Bronchial epithelial cell (primary cell): ENCODE results near the gene CFAP210. TPM values are rescaled to one million over a fixed set of nuclear protein-coding genes. Genes with fewer than 3 reads are reported as not detected.
"Not testable (repeated sequence)": the region's sequence is repeated elsewhere in the genome, so short reads cannot be mapped to it uniquely, and the experiment has no call there.

Source experiments
- DNase-seq: peaks from one replicate; pipeline ENCODE4 v3.0.0-alpha.2; 2010; ENCODE audit warnings: low read depth
- FAIRE-seq: peaks from 2 replicates; lab custom pipeline; 2011; peaks lifted over from hg19 to GRCh38; lab: Jason Lieb, UNC
- H3K27me3 ChIP-seq: 2 replicates; pipeline ENCODE4 v1.5.1; 2011; ENCODE audit warnings: low read length; ENCODE audit not compliant: control insufficient read depth, insufficient read depth
- H3K36me3 ChIP-seq: 2 replicates; pipeline ENCODE4 v1.5.1; 2011; ENCODE audit warnings: low read length; ENCODE audit not compliant: control insufficient read depth, insufficient read depth
- H3K4me3 ChIP-seq: 2 replicates; pipeline ENCODE4 v1.5.1; 2011; ENCODE audit warnings: mild to moderate bottlenecking, low read depth, low read length, control low read depth
- total RNA-seq: library from RNA; depleted of rRNA; stranded (reverse); fragments of >200 nt; gene quantifications from 2 replicates; pipeline ENCODE4 v1.2.1, GENCODE V29; 2014
- TF ChIP-seq, protein P1 (sequence below): IDR thresholded peaks from 2 replicates; pipeline ENCODE4 v1.5.1; 2011; ENCODE audit warnings: mild to moderate bottlenecking, moderate library complexity, low read length, control low read depth, inconsistent platforms; ENCODE audit not compliant: insufficient read depth, severe bottlenecking

The CFAP210 gene
- total RNA-seq, 1 donor from 2014 or later = not detected

DNA sequence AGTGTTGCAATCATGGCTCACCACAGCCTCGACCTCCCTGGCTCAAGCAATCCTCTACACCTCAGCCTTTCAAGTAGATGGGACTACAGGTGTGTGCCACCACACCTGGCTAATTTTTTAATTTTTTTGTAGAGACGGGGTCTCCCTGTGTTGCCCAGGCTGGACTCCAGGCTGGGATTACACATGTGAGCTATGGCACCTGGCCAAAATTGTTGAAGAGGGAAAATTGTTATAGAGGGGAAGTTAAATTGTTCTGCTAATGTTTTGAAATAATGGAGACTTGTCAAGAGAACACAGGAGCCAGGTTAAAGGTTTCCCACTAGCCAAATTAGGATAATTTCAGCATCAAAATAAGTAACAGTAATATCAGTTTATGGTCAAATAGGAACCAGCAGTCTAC lies 84.9 kb downstream of the CFAP210 start:
- no peak overlapping the region for H3K4me3 ChIP-seq
- no peak for FAIRE-seq
- no peak for DNase-seq
- TF ChIP-seq, protein P1, sequence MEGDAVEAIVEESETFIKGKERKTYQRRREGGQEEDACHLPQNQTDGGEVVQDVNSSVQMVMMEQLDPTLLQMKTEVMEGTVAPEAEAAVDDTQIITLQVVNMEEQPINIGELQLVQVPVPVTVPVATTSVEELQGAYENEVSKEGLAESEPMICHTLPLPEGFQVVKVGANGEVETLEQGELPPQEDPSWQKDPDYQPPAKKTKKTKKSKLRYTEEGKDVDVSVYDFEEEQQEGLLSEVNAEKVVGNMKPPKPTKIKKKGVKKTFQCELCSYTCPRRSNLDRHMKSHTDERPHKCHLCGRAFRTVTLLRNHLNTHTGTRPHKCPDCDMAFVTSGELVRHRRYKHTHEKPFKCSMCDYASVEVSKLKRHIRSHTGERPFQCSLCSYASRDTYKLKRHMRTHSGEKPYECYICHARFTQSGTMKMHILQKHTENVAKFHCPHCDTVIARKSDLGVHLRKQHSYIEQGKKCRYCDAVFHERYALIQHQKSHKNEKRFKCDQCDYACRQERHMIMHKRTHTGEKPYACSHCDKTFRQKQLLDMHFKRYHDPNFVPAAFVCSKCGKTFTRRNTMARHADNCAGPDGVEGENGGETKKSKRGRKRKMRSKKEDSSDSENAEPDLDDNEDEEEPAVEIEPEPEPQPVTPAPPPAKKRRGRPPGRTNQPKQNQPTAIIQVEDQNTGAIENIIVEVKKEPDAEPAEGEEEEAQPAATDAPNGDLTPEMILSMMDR = no peak
- H3K36me3 ChIP-seq = no peaks in the 10 kb centered on the region
- H3K27me3 ChIP-seq = no peaks in the 10 kb centered on the region

- TF ChIP-seq, protein P1 = no peak
- H3K27me3 ChIP-seq = no peaks in the 10 kb centered on the region
- no peaks in the 10 kb centered on the region for H3K36me3 ChIP-seq
- FAIRE-seq (no peak), DNase-seq (no peak)
- H3K4me3 ChIP-seq = no peak overlapping the region
These were observed 94.6 kb downstream of the CFAP210 start for GRCh38 chr2:169599568-169599967.

- FAIRE-seq (no peak), DNase-seq (no peak)
- Histone ChIP-seq H3K4me3 (no peak overlapping the region), H3K27me3 (no peaks in the 10 kb centered on the region), H3K36me3 (no peaks in the 10 kb centered on the region)
- TF ChIP-seq, protein P1 = no peak
These were observed 95.2 kb downstream of the CFAP210 start for GRCh38 chr2:169598982-169599381.

- not testable (repeated sequence) for FAIRE-seq, H3K4me3 ChIP-seq, H3K27me3 ChIP-seq, DNase-seq, H3K36me3 ChIP-seq
These were observed 97.7 kb downstream of the CFAP210 start for GRCh38 chr2:169596546-169596945.

Other genes with a start within 250 kb of the CFAP210 start
- gene BBS5, start 214.9 kb downstream of the CFAP210 start, total RNA-seq = 1.3 and 3.2 TPM in 2 replicates
- gene KLHL41, start 184.7 kb downstream of the CFAP210 start, total RNA-seq = under 0.01 TPM in 1 of 2 replicates, not detected in the other
- 15.5 and 15.8 TPM in 2 replicates for gene FASTKD1, start 120.5 kb downstream of the CFAP210 start, total RNA-seq
- 14.7 and 23.9 TPM in 2 replicates for gene PPIG, start 110.1 kb downstream of the CFAP210 start, total RNA-seq
- gene PHOSPHO2, start 64 bp upstream of the CFAP210 start, total RNA-seq = 2.4 and 4.0 TPM in 2 replicates
- gene KLHL23, start 39.4 kb upstream of the CFAP210 start, total RNA-seq = 2.1 and 3.7 TPM in 2 replicates
- gene SSB, start 104.5 kb upstream of the CFAP210 start, total RNA-seq = 62.7 and 72.7 TPM in 2 replicates
- gene METTL5, start 130.5 kb upstream of the CFAP210 start, total RNA-seq = 61.7 and 74.0 TPM in 2 replicates
- gene UBR3, start 133.0 kb upstream of the CFAP210 start, total RNA-seq = 18.4 and 19.8 TPM in 2 replicates